Left ventricle myocardium inferior (tissue), 1 donor: Measurements from ENCODE around the gene NRF1. TPM values are rescaled to one million over a fixed set of nuclear protein-coding genes. Genes with fewer than 3 reads are reported as not detected.

Source experiments
- DNase-seq: peaks from one replicate; pipeline ENCODE4 v3.0.0-alpha.2; 2020
- H3K27ac ChIP-seq: fragments of 200-600 bp; replicated peaks from 2 replicates; pipeline ENCODE4 v1.8.0; 2021
- H3K27me3 ChIP-seq: fragments of 200-600 bp; 2 replicates; pipeline ENCODE4 v1.8.0; 2021; ENCODE audit warnings: low read depth
- H3K36me3 ChIP-seq: fragments of 200-600 bp; 2 replicates; pipeline ENCODE4 v1.8.0; 2021
- H3K4me1 ChIP-seq: fragments of 200-600 bp; 2 replicates; pipeline ENCODE4 v1.8.0; 2021
- H3K4me3 ChIP-seq: fragments of 200-600 bp; 2 replicates; pipeline ENCODE4 v1.8.0; 2021; ENCODE audit warnings: mild to moderate bottlenecking, moderate library complexity
- H3K9me3 ChIP-seq: fragments of 200-600 bp; replicated peaks from 2 replicates; pipeline ENCODE4 v1.8.0; 2021
- intact Hi-C: fragments of 100-400 bp; cut with micrococcal nuclease; formaldehyde crosslinking; loops from one replicate; pipeline ENCODE4 v1.11.0; 2022
- total RNA-seq: library from RNA; stranded (reverse); fragmentation: NEBNext Ultra II Directional; extraction: Animal tissue kit (Norgen Biotek cat#: 25700); gene quantifications from one replicate; pipeline ENCODE4 v1.2.1, GENCODE V29; 2021
- TF ChIP-seq, protein P1 (sequence below): fragments of 200-600 bp; IDR thresholded peaks from 2 replicates; pipeline ENCODE4 v1.8.0; 2021; ENCODE audit warnings: antibody characterized with exemption, mild to moderate bottlenecking, borderline replicate concordance
- donor health status: DM: no; HTN: yes; CAD: no; lungs with severe emphysema.

The NRF1 gene
- total RNA-seq, 1 donor from 2014 or later = 9.6 TPM

GRCh38 chr7:129774359-129774758, 162.8 kb downstream of the NRF1 start:
- intact Hi-C loops = no loop called here
- Histone ChIP-seq H3K4me1 (peaks cover 12% of the 10 kb centered on the region), H3K27me3 (peaks cover 89% of the 10 kb centered on the region), H3K4me3 (no peak overlapping the region), H3K36me3 (no peaks in the 10 kb centered on the region), H3K27ac (no peak overlapping the region), H3K9me3 (no peaks in the 10 kb centered on the region)
- TF ChIP-seq, protein P1, sequence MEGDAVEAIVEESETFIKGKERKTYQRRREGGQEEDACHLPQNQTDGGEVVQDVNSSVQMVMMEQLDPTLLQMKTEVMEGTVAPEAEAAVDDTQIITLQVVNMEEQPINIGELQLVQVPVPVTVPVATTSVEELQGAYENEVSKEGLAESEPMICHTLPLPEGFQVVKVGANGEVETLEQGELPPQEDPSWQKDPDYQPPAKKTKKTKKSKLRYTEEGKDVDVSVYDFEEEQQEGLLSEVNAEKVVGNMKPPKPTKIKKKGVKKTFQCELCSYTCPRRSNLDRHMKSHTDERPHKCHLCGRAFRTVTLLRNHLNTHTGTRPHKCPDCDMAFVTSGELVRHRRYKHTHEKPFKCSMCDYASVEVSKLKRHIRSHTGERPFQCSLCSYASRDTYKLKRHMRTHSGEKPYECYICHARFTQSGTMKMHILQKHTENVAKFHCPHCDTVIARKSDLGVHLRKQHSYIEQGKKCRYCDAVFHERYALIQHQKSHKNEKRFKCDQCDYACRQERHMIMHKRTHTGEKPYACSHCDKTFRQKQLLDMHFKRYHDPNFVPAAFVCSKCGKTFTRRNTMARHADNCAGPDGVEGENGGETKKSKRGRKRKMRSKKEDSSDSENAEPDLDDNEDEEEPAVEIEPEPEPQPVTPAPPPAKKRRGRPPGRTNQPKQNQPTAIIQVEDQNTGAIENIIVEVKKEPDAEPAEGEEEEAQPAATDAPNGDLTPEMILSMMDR = no peak
- no peak for DNase-seq

- Histone ChIP-seq H3K4me1 (peaks cover 19% of the 10 kb centered on the region), H3K27ac (no peak overlapping the region), H3K9me3 (no peaks in the 10 kb centered on the region), H3K36me3 (no peaks in the 10 kb centered on the region), H3K27me3 (peaks cover 95% of the 10 kb centered on the region), H3K4me3 (no peak overlapping the region)
- intact Hi-C loops = no loop called here
- no peak for DNase-seq
- TF ChIP-seq, protein P1 = no peak
These were observed 163.6 kb downstream of the NRF1 start for GRCh38 chr7:129774871-129775694.

- no peak overlapping the region for H3K27ac ChIP-seq
- peaks cover 97% of the 10 kb centered on the region for H3K27me3 ChIP-seq
- H3K4me1 ChIP-seq = peaks cover 27% of the 10 kb centered on the region
- DNase-seq = no peak
- no peaks in the 10 kb centered on the region for H3K36me3 ChIP-seq
- TF ChIP-seq, protein P1 = no peak
- H3K4me3 ChIP-seq = no peak overlapping the region
- intact Hi-C loops = no loop called here
- no peaks in the 10 kb centered on the region for H3K9me3 ChIP-seq
These were observed 164.3 kb downstream of the NRF1 start for GRCh38 chr7:129775695-129776361.

- Histone ChIP-seq H3K4me1 (peaks cover 32% of the 10 kb centered on the region), H3K27ac (no peak overlapping the region), H3K27me3 (peaks cover 99% of the 10 kb centered on the region), H3K4me3 (no peak overlapping the region), H3K9me3 (no peaks in the 10 kb centered on the region), H3K36me3 (no peaks in the 10 kb centered on the region)
- TF ChIP-seq, protein P1 = no peak
- DNase-seq = no peak
- intact Hi-C loops = no loop called here
These were observed 164.8 kb downstream of the NRF1 start for GRCh38 chr7:129776362-129776722.

GRCh38 chr7:129777195-129777844, 165.8 kb downstream of the NRF1 start:
- TF ChIP-seq, protein P1 = no peak
- no peak overlapping the region for H3K27ac ChIP-seq
- intact Hi-C loops = no loop called here
- no peaks in the 10 kb centered on the region for H3K9me3 ChIP-seq
- peaks cover 41% of the 10 kb centered on the region for H3K4me1 ChIP-seq
- no peak for DNase-seq
- peaks cover 99% of the 10 kb centered on the region for H3K27me3 ChIP-seq
- H3K4me3 ChIP-seq = no peak overlapping the region
- H3K36me3 ChIP-seq = no peaks in the 10 kb centered on the region
